Activated CD8-positive, alpha-beta memory T cell treated with anti-CD3 and anti-CD28 coated beads for 4 hours (primary cell): Measurements from ENCODE around the gene OR2Z1.
"Not testable (repeated sequence)": the region's sequence is repeated elsewhere in the genome, so short reads cannot be mapped to it uniquely, and the experiment has no call there.

Experiments used
- DNase-seq, 2 donors: peaks; one replicate each; pipeline ENCODE4 v3.0.0-alpha.2; 2020; ENCODE audit warnings: low read depth in 2 of 2

Gene OR2Z1

GRCh38 chr19:8703223-8703622 lies 18.2 kb upstream of the OR2Z1 start:
- DNase-seq, result no peak

- DNase-seq, result not testable (repeated sequence)
Observed at GRCh38 chr19:8705304-8705703, 16.1 kb upstream of the OR2Z1 start.

DNA sequence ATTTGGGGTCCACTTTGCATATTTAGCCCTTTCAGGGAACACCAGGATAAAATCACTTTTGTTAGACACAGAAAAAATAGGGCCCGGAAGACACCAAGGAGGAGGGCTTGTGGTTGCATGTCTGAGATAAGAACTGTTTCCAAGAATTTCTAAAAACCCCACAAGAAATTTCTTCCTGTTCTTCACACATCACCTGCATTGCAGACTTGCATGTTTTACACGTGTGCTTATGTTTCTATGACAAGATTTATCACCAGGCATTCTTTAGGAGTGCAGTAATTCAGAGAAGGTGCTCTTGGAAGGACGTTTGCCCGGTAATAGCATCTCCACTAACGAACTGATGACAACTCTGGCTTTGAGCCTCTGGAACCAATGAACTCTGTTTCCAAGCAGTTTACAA lies 15.7 kb upstream of the OR2Z1 start:
- no peak for DNase-seq

GRCh38 chr19:8710337-8710736 lies 11.1 kb upstream of the OR2Z1 start:
- DNase-seq, result not testable (repeated sequence)

GRCh38 chr19:8722032-8722431 lies 598 bp downstream of the OR2Z1 start:
- DNase-seq, result no peak

GRCh38 chr19:8724276-8724675 lies 2.8 kb downstream of the OR2Z1 start:
- DNase-seq, result no peak

- DNase-seq, result no peak
Observed at GRCh38 chr19:8731428-8732169, 10.2 kb downstream of the OR2Z1 start.

- no peak for DNase-seq
Observed at GRCh38 chr19:8738377-8738776, 16.9 kb downstream of the OR2Z1 start.

GRCh38 chr19:8739291-8740065 lies 18.0 kb downstream of the OR2Z1 start:
- DNase-seq, result not testable (repeated sequence)

- not testable (repeated sequence) for DNase-seq
Observed at GRCh38 chr19:8767257-8767656, 45.8 kb downstream of the OR2Z1 start.

DNA sequence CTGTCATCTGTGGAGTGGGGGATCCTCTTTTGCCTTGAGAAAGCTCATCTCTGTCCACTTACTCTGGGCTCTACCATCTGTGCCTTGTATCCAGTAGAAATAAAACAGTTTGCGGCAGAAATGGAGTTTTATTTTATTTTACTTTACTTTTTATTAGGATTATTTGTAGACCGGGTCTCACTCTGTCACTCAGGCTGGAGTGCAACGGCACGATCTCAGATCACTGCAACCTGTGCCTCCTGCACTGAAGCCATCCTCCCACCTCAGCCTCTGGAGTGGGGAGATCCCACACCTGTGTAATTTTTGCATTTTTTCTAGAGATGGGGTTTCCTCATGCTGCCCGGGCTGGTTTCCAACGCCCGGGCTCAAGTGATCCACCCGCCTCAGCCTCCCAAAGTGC lies 47.8 kb downstream of the OR2Z1 start:
- DNase-seq, result not testable (repeated sequence)

GRCh38 chr19:8773587-8773986 lies 52.2 kb downstream of the OR2Z1 start:
- not testable (repeated sequence) for DNase-seq
